ENCODE data around the gene LAMA3.
"Not testable (repeated sequence)": the region's sequence is repeated elsewhere in the genome, so short reads cannot be mapped to it uniquely, and the experiment has no call there.

Gene LAMA3

DNA sequence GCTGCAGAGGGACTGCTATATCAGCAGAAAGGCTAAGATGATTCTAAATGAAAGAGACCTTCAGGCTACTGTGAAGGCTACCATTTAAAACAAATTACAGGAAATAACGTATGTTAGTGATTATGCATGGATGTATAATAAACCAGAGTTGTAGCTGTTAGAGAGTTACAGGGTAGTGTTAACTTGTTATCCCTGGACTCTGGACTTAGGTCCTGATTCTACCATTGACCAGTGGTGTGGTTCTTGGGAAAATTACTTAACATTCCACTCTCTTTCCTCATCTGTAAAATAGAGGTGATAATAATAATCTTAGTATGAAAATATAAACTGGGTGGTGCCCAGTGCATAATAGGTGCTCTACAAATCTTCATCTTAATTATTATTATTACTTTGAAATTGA, 22.2 kb downstream of the LAMA3 start:
- no peak overlapping the region for H3K4me3 ChIP-seq (replicated peaks in 1 of 2; ENCODE audit: low read depth in 2 of 2, low read length in 2 of 2)
- no peak for DNase-seq (ENCODE audit: low read depth in 2 of 2)
- TF ChIP-seq, protein P1, sequence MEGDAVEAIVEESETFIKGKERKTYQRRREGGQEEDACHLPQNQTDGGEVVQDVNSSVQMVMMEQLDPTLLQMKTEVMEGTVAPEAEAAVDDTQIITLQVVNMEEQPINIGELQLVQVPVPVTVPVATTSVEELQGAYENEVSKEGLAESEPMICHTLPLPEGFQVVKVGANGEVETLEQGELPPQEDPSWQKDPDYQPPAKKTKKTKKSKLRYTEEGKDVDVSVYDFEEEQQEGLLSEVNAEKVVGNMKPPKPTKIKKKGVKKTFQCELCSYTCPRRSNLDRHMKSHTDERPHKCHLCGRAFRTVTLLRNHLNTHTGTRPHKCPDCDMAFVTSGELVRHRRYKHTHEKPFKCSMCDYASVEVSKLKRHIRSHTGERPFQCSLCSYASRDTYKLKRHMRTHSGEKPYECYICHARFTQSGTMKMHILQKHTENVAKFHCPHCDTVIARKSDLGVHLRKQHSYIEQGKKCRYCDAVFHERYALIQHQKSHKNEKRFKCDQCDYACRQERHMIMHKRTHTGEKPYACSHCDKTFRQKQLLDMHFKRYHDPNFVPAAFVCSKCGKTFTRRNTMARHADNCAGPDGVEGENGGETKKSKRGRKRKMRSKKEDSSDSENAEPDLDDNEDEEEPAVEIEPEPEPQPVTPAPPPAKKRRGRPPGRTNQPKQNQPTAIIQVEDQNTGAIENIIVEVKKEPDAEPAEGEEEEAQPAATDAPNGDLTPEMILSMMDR (IDR thresholded peaks at IDR 0.05; ENCODE audit: low read depth, low read length): no peak

GRCh38 chr18:23712445-23712844, 23.2 kb downstream of the LAMA3 start:
- no peak for DNase-seq (ENCODE audit: low read depth in 2 of 2)
- TF ChIP-seq, protein P1 (IDR thresholded peaks at IDR 0.05; ENCODE audit: low read depth, low read length): no peak
- H3K4me3 ChIP-seq (replicated peaks in 1 of 2; ENCODE audit: low read depth in 2 of 2, low read length in 2 of 2): no peak overlapping the region

DNA sequence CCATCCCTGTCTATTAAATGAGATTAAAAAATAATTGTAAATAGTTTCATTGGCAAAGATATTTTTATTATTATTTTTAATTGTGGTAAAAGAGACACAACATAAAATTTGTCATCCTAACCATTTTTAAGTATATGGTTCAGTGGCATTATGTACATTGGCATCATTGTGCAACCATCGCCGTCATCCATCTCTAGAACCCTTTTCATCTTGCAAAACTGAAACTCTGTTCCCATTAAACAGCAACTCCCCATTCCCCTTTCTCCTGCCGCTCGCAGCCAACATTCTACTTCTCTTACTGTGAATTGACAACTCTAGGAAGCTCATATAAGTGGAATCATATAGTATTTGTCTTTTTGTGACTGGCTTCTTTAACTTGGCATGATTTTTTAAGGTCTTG, 25.3 kb downstream of the LAMA3 start:
- TF ChIP-seq, protein P1 (IDR thresholded peaks at IDR 0.05; ENCODE audit: low read depth, low read length): no peak
- no peak overlapping the region for H3K4me3 ChIP-seq (replicated peaks in 1 of 2; ENCODE audit: low read depth in 2 of 2, low read length in 2 of 2)
- no peak for DNase-seq (ENCODE audit: low read depth in 2 of 2)

DNA sequence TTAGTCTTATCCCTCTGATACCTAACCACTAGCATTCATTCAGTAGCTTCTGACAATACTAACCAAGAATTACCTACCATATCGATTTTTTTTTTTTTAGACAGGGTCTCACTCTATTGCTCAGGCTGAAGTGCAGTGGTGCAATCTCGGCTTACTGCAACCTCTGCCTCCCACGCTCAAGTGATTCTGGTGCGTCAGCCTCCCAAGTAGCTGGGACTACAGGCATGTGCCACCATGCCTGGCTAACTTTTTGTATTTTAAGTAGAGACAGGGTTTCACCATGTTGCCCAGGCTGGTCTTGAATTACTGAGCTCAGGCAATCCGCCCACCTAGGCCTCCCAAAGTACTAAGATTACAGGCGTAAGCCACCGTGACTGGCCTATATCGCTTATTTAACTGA, 26.8 kb downstream of the LAMA3 start:
- H3K4me3 ChIP-seq (replicated peaks in 1 of 2; ENCODE audit: low read depth in 2 of 2, low read length in 2 of 2): not testable (repeated sequence)
- DNase-seq (ENCODE audit: low read depth in 2 of 2): peak in 1 of 2 donors; percentile 32

- H3K4me3 ChIP-seq (replicated peaks in 1 of 2; ENCODE audit: low read depth in 2 of 2, low read length in 2 of 2): no peak overlapping the region
- TF ChIP-seq, protein P1 (IDR thresholded peaks at IDR 0.05; ENCODE audit: low read depth, low read length): no peak
- DNase-seq (ENCODE audit: low read depth in 2 of 2): peak; percentile 79 to 82
These were observed 27.3 kb downstream of the LAMA3 start for GRCh38 chr18:23716516-23716915.

- no peak overlapping the region for H3K4me3 ChIP-seq (replicated peaks in 1 of 2; ENCODE audit: low read depth in 2 of 2, low read length in 2 of 2)
- TF ChIP-seq, protein P1 (IDR thresholded peaks at IDR 0.05; ENCODE audit: low read depth, low read length): no peak
- no peak for DNase-seq (ENCODE audit: low read depth in 2 of 2)
These were observed 27.7 kb downstream of the LAMA3 start for GRCh38 chr18:23716966-23717365.

GRCh38 chr18:23718243-23718720, 29.0 kb downstream of the LAMA3 start:
- H3K4me3 ChIP-seq (replicated peaks in 1 of 2; ENCODE audit: low read depth in 2 of 2, low read length in 2 of 2): no peak overlapping the region
- TF ChIP-seq, protein P1 (IDR thresholded peaks at IDR 0.05; ENCODE audit: low read depth, low read length): no peak
- DNase-seq (ENCODE audit: low read depth in 2 of 2): peak; percentile 81 to 90
